CD14-positive monocyte (primary cell): ENCODE measurements around the gene LSM4. TPM values are rescaled to one million over a fixed set of nuclear protein-coding genes. Genes with fewer than 3 reads are reported as not detected.

Source experiments
- DNase-seq, 3 donors: peaks; one replicate each; pipeline ENCODE4 v3.0.0-alpha.2; 2011 to 2022
- H2AFZ ChIP-seq: 2 replicates; pipeline ENCODE4 v1.6.0; 2012; ENCODE audit warnings: mild to moderate bottlenecking, low read depth, low read length, inconsistent platforms; ENCODE audit not compliant: insufficient read depth, poor library complexity, severe bottlenecking
- H3K27ac ChIP-seq, 2 donors: 1 replicate in 1 of 2; 2 replicates in 1 of 2; pipeline ENCODE4 v1.5.1; 2012 to 2013; ENCODE audit warnings: low read length in 2 of 2, control low read depth in 1 of 2, inconsistent platforms in 1 of 2, low read depth in 1 of 2, mild to moderate bottlenecking in 1 of 2
- H3K27me3 ChIP-seq, 2 donors: one replicate each; pipeline versions ENCODE4 v1.6.0 to v1.6.1; 2011 to 2013; ENCODE audit warnings: low read length in 2 of 2; ENCODE audit not compliant: control insufficient read depth in 2 of 2, insufficient read depth in 2 of 2
- H3K36me3 ChIP-seq, 2 donors: replicated peaks in 1 of 2; 1 replicate in 1 of 2; 2 replicates in 1 of 2; pipeline versions ENCODE4 v1.5.1 to v1.6.1; 2012 to 2013; ENCODE audit warnings: low read length in 2 of 2, control low read depth in 1 of 2, inconsistent platforms in 1 of 2, mild to moderate bottlenecking in 1 of 2; ENCODE audit not compliant: insufficient read depth in 2 of 2, control insufficient read depth in 1 of 2
- H3K4me1 ChIP-seq, 2 donors: 1 replicate in 1 of 2; 2 replicates in 1 of 2; pipeline versions ENCODE4 v1.5.1 to v1.6.1; 2012 to 2013; ENCODE audit warnings: low read length in 2 of 2, control low read depth in 1 of 2, inconsistent platforms in 1 of 2, mild to moderate bottlenecking in 1 of 2, moderate library complexity in 1 of 2; ENCODE audit not compliant: insufficient read depth in 2 of 2, control insufficient read depth in 1 of 2
- H3K4me2 ChIP-seq: replicated peaks from 2 replicates; pipeline ENCODE3; 2012; ENCODE audit warnings: low read length, moderate library complexity, mild to moderate bottlenecking; ENCODE audit not compliant: poor library complexity, severe bottlenecking; ENCODE audit errors: extremely low read depth
- H3K4me3 ChIP-seq, 3 experiments: fragments of 200-600 bp in 1 of 3; sonication (generic) in 1 of 3; replicated peaks in 1 of 3; 1 replicate in 2 of 3; 2 replicates in 1 of 3; pipeline ENCODE4 v1.5.1; 2011 to 2013; ENCODE audit warnings: low read length in 3 of 3, mild to moderate bottlenecking in 3 of 3, control low read depth in 2 of 3, low read depth in 2 of 3, inconsistent platforms in 1 of 3, moderate library complexity in 1 of 3
- H3K79me2 ChIP-seq: 2 replicates; pipeline ENCODE4 v1.6.0; 2012; ENCODE audit warnings: mild to moderate bottlenecking, control low read depth, inconsistent platforms, low read length, moderate library complexity; ENCODE audit not compliant: insufficient read depth
- H3K9ac ChIP-seq: 2 replicates; pipeline ENCODE4 v1.6.0; 2017; ENCODE audit warnings: low read length, mild to moderate bottlenecking; ENCODE audit not compliant: insufficient read depth, poor library complexity, severe bottlenecking
- H3K9me3 ChIP-seq, 2 donors: replicated peaks in 1 of 2; 1 replicate in 1 of 2; 2 replicates in 1 of 2; pipeline versions ENCODE4 v1.5.1 to v1.6.1; 2012 to 2013; ENCODE audit warnings: low read length in 2 of 2, control low read depth in 1 of 2; ENCODE audit not compliant: control insufficient read depth in 1 of 2, insufficient read depth in 1 of 2
- H4K20me1 ChIP-seq: 2 replicates; pipeline ENCODE4 v1.6.0; 2012; ENCODE audit warnings: mild to moderate bottlenecking, low read length, control low read depth, moderate library complexity; ENCODE audit not compliant: insufficient read depth
- H3K27ac Mint-ChIP-seq, 7 donors: one replicate each; pipeline ENCODE4 v1.8.0; 2020; ENCODE audit warnings: mild to moderate bottlenecking in 7 of 7, mixed read lengths in 7 of 7, moderate library complexity in 6 of 7, inconsistent platforms in 2 of 7
- H3K27me3 Mint-ChIP-seq, 3 donors: one replicate each; pipeline ENCODE4 v1.8.0; 2021 to 2022; ENCODE audit warnings: low read depth in 3 of 3, mild to moderate bottlenecking in 3 of 3, mixed read lengths in 3 of 3, moderate library complexity in 3 of 3, inconsistent platforms in 1 of 3
- H3K36me3 Mint-ChIP-seq, 2 donors: one replicate each; pipeline ENCODE4 v1.8.0; 2020; ENCODE audit warnings: mixed read lengths in 2 of 2, inconsistent platforms in 1 of 2, mild to moderate bottlenecking in 1 of 2
- H3K4me1 Mint-ChIP-seq: one replicate; pipeline ENCODE4 v1.8.0; 2020; ENCODE audit warnings: mild to moderate bottlenecking, mixed read lengths
- H3K4me3 Mint-ChIP-seq, 2 donors: one replicate each; pipeline ENCODE4 v1.8.0; 2020; ENCODE audit warnings: mild to moderate bottlenecking in 2 of 2, mixed read lengths in 2 of 2, moderate library complexity in 1 of 2
- H3K9me3 Mint-ChIP-seq, 7 donors: one replicate each; pipeline ENCODE4 v1.8.0; 2020 to 2022; ENCODE audit warnings: mixed read lengths in 7 of 7, mild to moderate bottlenecking in 6 of 7, moderate library complexity in 6 of 7, inconsistent platforms in 2 of 7
- WGBS: methylation state at CpG from one replicate; pipeline ENCODE4 v1.1.5; 2013; ENCODE audit warnings: missing lambda C conversion rate; ENCODE audit not compliant: insufficient coverage; 5-methylcytosine and 5-hydroxymethylcytosine counted together
- intact Hi-C, 2 donors: fragments of 100-400 bp; cut with micrococcal nuclease; formaldehyde crosslinking; loops; one replicate each; pipeline versions ENCODE4 v1.15.0 to v1.15.1; 2023
- polyA plus RNA-seq, 3 donors: library from polyadenylated mRNA; depleted of rRNA in 1 of 3; unstranded in 2 of 3; stranded (reverse) in 1 of 3; fragments of 300-500 nt in 2 of 3; fragments of >200 nt in 1 of 3; fragmentation: Illumina TruSeq in 2 of 3; gene quantifications; 1 replicate in 2 of 3; 2 replicates in 1 of 3; pipeline ENCODE4 v1.2.3, GENCODE V29; 2012 to 2021
- TF ChIP-seq, protein P1 (sequence below): fragments of 200-600 bp; IDR thresholded peaks from one replicate; pipeline ENCODE4 v1.8.0; 2022; ENCODE audit warnings: antibody characterized with exemption, mild to moderate bottlenecking

LSM4 gene
- polyA plus RNA-seq, 3 donors: 66.5 to 143 (median 97.0) TPM

GRCh38 chr19:18308051-18308947 lies 14.6 kb downstream of the LSM4 start:
- Histone ChIP-seq H3K36me3 (peaks cover 44 to 70% of the 10 kb centered on the region in 2 donors), H3K4me2 (no peak overlapping the region), H3K9ac (no peak overlapping the region), H3K27me3 (no peaks in the 10 kb centered on the region), H2AFZ (no peak overlapping the region), H3K9me3 (no peaks in the 10 kb centered on the region), H4K20me1 (no peaks in the 10 kb centered on the region), H3K79me2 (peaks cover 11% of the 10 kb centered on the region), H3K4me1 (peaks cover 23 to 28% of the 10 kb centered on the region in 2 donors), H3K4me3 (no peak overlapping the region), H3K27ac (no peak overlapping the region)
- Mint-ChIP-seq H3K4me3 (no peak overlapping the region), H3K27ac (peak overlapping the region in 1 of 7 donors; percentile 32), H3K36me3 (peaks cover 37 to 55% of the 10 kb centered on the region in 2 donors), H3K27me3 (no peaks in the 10 kb centered on the region), H3K4me1 (peaks cover 25% of the 10 kb centered on the region), H3K9me3 (peaks cover 0 to 3% (median 0%) of the 10 kb centered on the region in 7 donors)
- intact Hi-C loops: no loop called here
- TF ChIP-seq, protein P1, sequence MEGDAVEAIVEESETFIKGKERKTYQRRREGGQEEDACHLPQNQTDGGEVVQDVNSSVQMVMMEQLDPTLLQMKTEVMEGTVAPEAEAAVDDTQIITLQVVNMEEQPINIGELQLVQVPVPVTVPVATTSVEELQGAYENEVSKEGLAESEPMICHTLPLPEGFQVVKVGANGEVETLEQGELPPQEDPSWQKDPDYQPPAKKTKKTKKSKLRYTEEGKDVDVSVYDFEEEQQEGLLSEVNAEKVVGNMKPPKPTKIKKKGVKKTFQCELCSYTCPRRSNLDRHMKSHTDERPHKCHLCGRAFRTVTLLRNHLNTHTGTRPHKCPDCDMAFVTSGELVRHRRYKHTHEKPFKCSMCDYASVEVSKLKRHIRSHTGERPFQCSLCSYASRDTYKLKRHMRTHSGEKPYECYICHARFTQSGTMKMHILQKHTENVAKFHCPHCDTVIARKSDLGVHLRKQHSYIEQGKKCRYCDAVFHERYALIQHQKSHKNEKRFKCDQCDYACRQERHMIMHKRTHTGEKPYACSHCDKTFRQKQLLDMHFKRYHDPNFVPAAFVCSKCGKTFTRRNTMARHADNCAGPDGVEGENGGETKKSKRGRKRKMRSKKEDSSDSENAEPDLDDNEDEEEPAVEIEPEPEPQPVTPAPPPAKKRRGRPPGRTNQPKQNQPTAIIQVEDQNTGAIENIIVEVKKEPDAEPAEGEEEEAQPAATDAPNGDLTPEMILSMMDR: no peak
- 94% methylated on average over 19 of the region's 20 CpGs for WGBS
- no peak for DNase-seq

DNA sequence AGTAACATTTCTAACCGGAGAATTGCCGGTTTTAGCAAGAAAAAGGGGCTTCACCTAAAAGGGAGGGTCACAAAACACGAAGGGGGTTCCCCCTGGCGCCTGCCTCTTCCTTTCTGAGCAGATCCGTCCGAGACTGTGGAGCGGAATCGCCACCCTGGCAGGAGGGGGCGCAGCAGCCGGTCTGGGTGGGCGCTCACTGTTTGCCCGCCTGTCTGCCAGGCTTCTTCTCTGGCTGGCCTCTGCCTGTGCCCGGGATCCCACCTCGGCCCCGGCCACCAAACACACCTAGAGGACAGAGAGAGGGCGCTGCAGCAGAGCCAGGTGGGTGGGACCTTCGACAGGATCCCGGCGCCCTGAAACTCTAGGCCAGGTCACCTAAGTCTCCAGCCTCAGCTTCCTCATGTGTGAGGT lies 15.6 kb downstream of the LSM4 start:
- H3K9ac ChIP-seq: no peak overlapping the region
- no peak overlapping the region for H3K27ac ChIP-seq
- H3K4me2 ChIP-seq: no peak overlapping the region
- DNase-seq: no peak
- Mint-ChIP-seq H3K9me3 (peaks cover 0 to 3% (median 0%) of the 10 kb centered on the region in 7 donors), H3K4me1 (peaks cover 28% of the 10 kb centered on the region), H3K27ac (peak overlapping the region in 2 of 7 donors; percentile 6 to 82), H3K27me3 (no peaks in the 10 kb centered on the region), H3K4me3 (no peak overlapping the region), H3K36me3 (peaks cover 31 to 45% of the 10 kb centered on the region in 2 donors)
- H4K20me1 ChIP-seq: no peaks in the 10 kb centered on the region
- H3K9me3 ChIP-seq: no peaks in the 10 kb centered on the region
- peaks cover 34 to 38% of the 10 kb centered on the region in 2 donors for H3K4me1 ChIP-seq
- peaks cover 6% of the 10 kb centered on the region for H3K79me2 ChIP-seq
- no peak overlapping the region for H3K4me3 ChIP-seq
- intact Hi-C loops: loop anchor here in 1 of 2 donors (2.0 kb wide), 1 partner anchor 14 kb away; no protein-coding TSS in a partner anchor
- H3K36me3 ChIP-seq: peaks cover 39 to 61% of the 10 kb centered on the region in 2 donors
- H3K27me3 ChIP-seq: no peaks in the 10 kb centered on the region
- TF ChIP-seq, protein P1: no peak
- WGBS: 91% methylated on average over 13 of the region's 19 CpGs
- H2AFZ ChIP-seq: no peak overlapping the region
